ENCODE data around the gene UNC13C.

- TF ChIP-seq CTCF (IDR thresholded peaks at IDR 0.05) (no peak), POLR2A (IDR thresholded peaks at IDR 0.05) (no peak)
Observed at GRCh38 chr15:54638666-54639065, 660.4 kb downstream of the UNC13C start.
